Neuronal stem cell (in vitro differentiated cells): Measurements from ENCODE around the gene BMAL1.
A peak's percentile ranks its signal among the peaks of the same experiment; 100 is the strongest.

Source experiments
- DNase-seq: peaks from one replicate; pipeline ENCODE4 v3.0.0-alpha.2; 2013; ENCODE audit warnings: low spot score
- H2AFZ ChIP-seq: one replicate; pipeline ENCODE4 v1.6.1; 2013; ENCODE audit warnings: mild to moderate bottlenecking, low read length, inconsistent platforms
- H2AK5ac ChIP-seq: 2 replicates; pipeline ENCODE4 v1.6.1; 2013; ENCODE audit warnings: low read depth, mild to moderate bottlenecking, inconsistent platforms, low read length, moderate library complexity, mixed read lengths
- H2BK120ac ChIP-seq: 2 replicates; pipeline ENCODE4 v1.6.1; 2013; ENCODE audit warnings: low read depth, mild to moderate bottlenecking, inconsistent platforms, low read length, moderate library complexity, mixed read lengths
- H2BK12ac ChIP-seq: one replicate; pipeline ENCODE4 v1.6.1; 2013; ENCODE audit warnings: low read length, inconsistent platforms
- H2BK15ac ChIP-seq: 2 replicates; pipeline ENCODE4 v1.6.1; 2013; ENCODE audit warnings: mild to moderate bottlenecking, low read length, inconsistent platforms, mixed read lengths
- H2BK5ac ChIP-seq: one replicate; pipeline ENCODE4 v1.6.1; 2013; ENCODE audit warnings: inconsistent platforms, mild to moderate bottlenecking, low read length, moderate library complexity
- H3K14ac ChIP-seq: one replicate; pipeline ENCODE4 v1.6.1; 2013; ENCODE audit warnings: low read length, inconsistent platforms
- H3K18ac ChIP-seq: 2 replicates; pipeline ENCODE4 v1.6.1; 2013; ENCODE audit warnings: low read length, inconsistent platforms
- H3K23ac ChIP-seq: 2 replicates; pipeline ENCODE4 v1.6.1; 2013; ENCODE audit warnings: low read depth, mild to moderate bottlenecking, mixed read lengths, low read length, inconsistent platforms; ENCODE audit not compliant: poor library complexity
- H3K27ac ChIP-seq: replicated peaks from 3 replicates; pipeline ENCODE4 v1.5.1; 2013; ENCODE audit warnings: low read length, inconsistent platforms
- H3K27me3 ChIP-seq, 3 experiments: 2 replicates each; pipeline ENCODE4 v1.6.1; 2013; ENCODE audit warnings: low read length in 3 of 3, mild to moderate bottlenecking in 2 of 3, inconsistent platforms in 1 of 3, low read depth in 1 of 3, mixed read lengths in 1 of 3, moderate library complexity in 1 of 3; ENCODE audit not compliant: control insufficient read depth in 3 of 3, insufficient read depth in 3 of 3
- H3K36me3 ChIP-seq, 2 donors: replicated peaks in 1 of 2; 2 replicates each; pipeline ENCODE4 v1.6.1; 2013; ENCODE audit warnings: low read length in 2 of 2; ENCODE audit not compliant: control insufficient read depth in 2 of 2, insufficient read depth in 2 of 2
- H3K4ac ChIP-seq: 2 replicates; pipeline ENCODE4 v1.6.1; 2013; ENCODE audit warnings: inconsistent platforms, mild to moderate bottlenecking, low read length, moderate library complexity
- H3K4me1 ChIP-seq, 2 donors: 1 replicate in 1 of 2; 2 replicates in 1 of 2; pipeline ENCODE4 v1.6.1; 2013; ENCODE audit warnings: low read length in 2 of 2, low read depth in 1 of 2; ENCODE audit not compliant: control insufficient read depth in 2 of 2, insufficient read depth in 1 of 2
- H3K4me2 ChIP-seq: one replicate; pipeline ENCODE4 v1.6.1; 2013; ENCODE audit warnings: mild to moderate bottlenecking, low read length, inconsistent platforms; ENCODE audit not compliant: insufficient read depth, poor library complexity, severe bottlenecking
- H3K4me3 ChIP-seq, 2 donors: 2 replicates each; pipeline ENCODE4 v1.5.1; 2013; ENCODE audit warnings: low read length in 2 of 2, mild to moderate bottlenecking in 2 of 2, inconsistent platforms in 1 of 2, moderate library complexity in 1 of 2
- H3K79me1 ChIP-seq: one replicate; pipeline ENCODE4 v1.6.1; 2013; ENCODE audit warnings: low read depth, mild to moderate bottlenecking, inconsistent platforms, low read length, moderate library complexity
- H3K9ac ChIP-seq: one replicate; pipeline ENCODE4 v1.6.1; 2013; ENCODE audit warnings: mild to moderate bottlenecking, low read depth, low read length, inconsistent platforms; ENCODE audit not compliant: poor library complexity
- H3K9me3 ChIP-seq, 2 donors: replicated peaks in 1 of 2; 2 replicates each; pipeline versions ENCODE3 to v1.6.1; 2013; ENCODE audit warnings: low read length in 2 of 2, mild to moderate bottlenecking in 2 of 2, inconsistent platforms in 1 of 2, low read depth in 1 of 2, mixed read lengths in 1 of 2, moderate library complexity in 1 of 2; ENCODE audit not compliant: control insufficient read depth in 2 of 2, insufficient read depth in 1 of 2
- H4K8ac ChIP-seq: one replicate; pipeline ENCODE4 v1.6.1; 2013; ENCODE audit warnings: low read depth, mild to moderate bottlenecking, inconsistent platforms, low read length, moderate library complexity
- H4K91ac ChIP-seq: one replicate; pipeline ENCODE4 v1.6.1; 2013; ENCODE audit warnings: low read length, low read depth, mild to moderate bottlenecking, inconsistent platforms; ENCODE audit not compliant: poor library complexity
- WGBS, 2 donors: extraction: QIAGEN DNeasy Blood & Tissue Kit; methylation state at CpG; one replicate each; pipeline ENCODE4 v1.1.7; 2013; ENCODE audit warnings: missing lambda C conversion rate in 2 of 2, mixed read lengths in 1 of 2; ENCODE audit not compliant: insufficient read length in 2 of 2, insufficient replicate concordance in 1 of 2; ENCODE audit errors: extremely low coverage in 2 of 2; 5-methylcytosine and 5-hydroxymethylcytosine counted together

Gene BMAL1

DNA sequence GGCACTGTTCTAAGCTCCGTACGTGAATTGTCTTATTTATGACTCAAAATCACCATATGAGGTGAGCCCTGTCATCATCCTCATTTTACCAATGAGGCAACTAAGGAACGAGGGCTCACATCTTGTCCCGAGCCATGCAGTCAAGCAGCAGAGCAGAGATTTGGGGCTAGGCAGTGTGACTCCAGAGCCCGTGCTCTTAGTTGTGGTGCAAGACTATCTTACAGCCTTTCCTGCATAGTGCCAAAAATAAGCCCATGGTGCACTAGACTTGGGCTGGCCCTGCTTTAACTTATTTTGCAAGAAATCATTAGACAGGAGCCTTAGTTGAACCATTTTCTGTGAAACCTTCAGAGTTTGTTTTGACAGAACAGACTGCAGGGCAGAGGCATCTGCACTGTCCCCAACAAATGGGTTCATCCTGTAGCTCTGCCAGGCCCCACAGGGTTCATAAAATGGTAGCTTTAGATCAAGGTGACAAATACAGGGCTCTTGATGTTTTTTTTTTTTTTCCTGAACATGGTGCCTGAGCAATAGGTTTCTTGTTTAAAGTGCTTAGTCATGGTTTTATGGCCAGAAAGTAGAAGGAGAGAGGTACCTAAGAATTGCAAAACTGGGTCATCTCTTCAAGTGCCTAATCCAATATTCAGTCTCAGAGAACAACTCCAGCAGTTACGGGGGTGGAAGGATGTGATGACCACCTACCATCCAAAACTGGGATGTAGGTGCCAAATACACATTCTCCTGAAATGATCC lies 56.6 kb downstream of the BMAL1 start:
- no peak overlapping the region for H3K18ac ChIP-seq
- H3K27me3 ChIP-seq = no peaks in the 10 kb centered on the region
- H3K79me1 ChIP-seq = no peaks in the 10 kb centered on the region
- H2BK120ac ChIP-seq = no peak overlapping the region
- DNase-seq = no peak
- no peaks in the 10 kb centered on the region for H3K9me3 ChIP-seq
- H3K4ac ChIP-seq = no peak overlapping the region
- H3K9ac ChIP-seq = no peak overlapping the region
- no peak overlapping the region for H4K91ac ChIP-seq
- no peak overlapping the region for H3K23ac ChIP-seq
- no peak overlapping the region for H2BK15ac ChIP-seq
- no peak overlapping the region for H4K8ac ChIP-seq
- no peak overlapping the region for H2BK12ac ChIP-seq
- no peak overlapping the region for H2AFZ ChIP-seq
- H2AK5ac ChIP-seq = no peak overlapping the region
- WGBS, 2 donors = no CpG with 5 or more reads among the region's 6 CpGs
- H3K4me2 ChIP-seq = no peak overlapping the region
- H3K14ac ChIP-seq = no peak overlapping the region
- no peak overlapping the region for H2BK5ac ChIP-seq
- H3K27ac ChIP-seq = no peak overlapping the region
- no peaks in the 10 kb centered on the region for H3K36me3 ChIP-seq
- H3K4me3 ChIP-seq = no peak overlapping the region
- peaks cover 5 to 12% of the 10 kb centered on the region in 2 donors for H3K4me1 ChIP-seq

- Histone ChIP-seq H3K27me3 (no peaks in the 10 kb centered on the region), H3K79me1 (no peaks in the 10 kb centered on the region), H3K9me3 (no peaks in the 10 kb centered on the region), H3K23ac (no peak overlapping the region), H4K91ac (no peak overlapping the region), H3K36me3 (no peaks in the 10 kb centered on the region), H3K14ac (no peak overlapping the region), H3K9ac (no peak overlapping the region), H2AK5ac (no peak overlapping the region), H3K27ac (no peak overlapping the region), H3K4me1 (peaks cover 2 to 5% of the 10 kb centered on the region in 2 donors), H2AFZ (no peak overlapping the region), H4K8ac (no peak overlapping the region), H2BK5ac (no peak overlapping the region), H3K4ac (no peak overlapping the region), H3K4me3 (no peak overlapping the region), H2BK12ac (no peak overlapping the region), H2BK120ac (no peak overlapping the region), H3K4me2 (no peak overlapping the region), H2BK15ac (no peak overlapping the region), H3K18ac (no peak overlapping the region)
- WGBS, 2 donors = no CpG with 5 or more reads among the region's 5 CpGs
- DNase-seq = peak; percentile 49
Observed at GRCh38 chr11:13335319-13335718, 57.7 kb downstream of the BMAL1 start.

DNA sequence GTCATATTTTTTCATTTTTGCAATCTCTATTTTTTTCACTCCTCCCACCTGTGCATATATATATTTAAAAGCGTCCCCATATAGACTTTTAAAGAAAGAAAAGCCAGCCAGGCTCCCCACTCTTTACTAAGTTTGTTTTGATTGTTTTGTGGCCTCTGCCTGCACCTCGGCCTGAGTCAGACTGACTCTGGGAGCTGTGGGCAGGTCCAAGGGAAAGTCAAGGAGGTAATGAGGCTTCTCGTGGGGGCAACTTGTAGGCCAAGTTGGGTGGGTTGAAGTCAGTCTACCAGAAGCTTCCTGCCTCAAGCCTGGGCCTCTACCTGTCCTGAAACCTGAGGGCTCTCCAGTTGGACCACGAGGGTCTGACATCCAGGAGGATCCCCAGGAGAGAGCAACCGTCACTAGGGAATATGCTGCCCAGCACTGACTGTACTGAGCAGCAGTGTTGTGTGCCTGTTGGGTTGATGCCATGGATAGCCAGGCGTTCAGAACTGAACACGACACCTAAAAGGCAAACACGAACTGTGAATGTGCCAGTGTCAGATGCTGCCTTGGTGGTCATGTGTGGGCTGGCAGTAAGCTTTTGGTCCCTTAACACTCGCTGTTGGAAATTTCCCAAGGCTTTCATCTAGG lies 58.8 kb downstream of the BMAL1 start:
- no peak overlapping the region for H3K27ac ChIP-seq

GRCh38 chr11:13338019-13338426 lies 60.4 kb downstream of the BMAL1 start:
- Histone ChIP-seq H3K23ac (no peak overlapping the region), H4K8ac (no peak overlapping the region), H2BK12ac (no peak overlapping the region), H3K27ac (no peak overlapping the region), H2BK120ac (no peak overlapping the region), H3K79me1 (no peaks in the 10 kb centered on the region), H3K14ac (no peak overlapping the region), H4K91ac (no peak overlapping the region), H3K9ac (no peak overlapping the region), H3K4me2 (no peak overlapping the region), H3K4ac (no peak overlapping the region), H3K18ac (no peak overlapping the region), H2BK15ac (no peak overlapping the region), H2BK5ac (no peak overlapping the region), H3K9me3 (no peaks in the 10 kb centered on the region), H2AFZ (no peak overlapping the region), H3K36me3 (no peaks in the 10 kb centered on the region), H3K4me3 (no peak overlapping the region), H3K27me3 (no peaks in the 10 kb centered on the region), H3K4me1 (peaks cover 0 to 7% of the 10 kb centered on the region in 2 donors), H2AK5ac (no peak overlapping the region)
- no peak for DNase-seq
- no CpG with 5 or more reads among the region's 5 CpGs for WGBS, 2 donors

More for the DNA sequence above, 58.8 kb downstream of the BMAL1 start:
- H3K36me3 ChIP-seq = no peaks in the 10 kb centered on the region
- no CpG with 5 or more reads among the region's 9 CpGs for whole genome bisulfite sequencing, 2 donors
- no peak overlapping the region for H3K18ac ChIP-seq
- peak overlapping the region; percentile 75 for H3K9ac ChIP-seq
- no peak overlapping the region for H3K4ac ChIP-seq
- no peak overlapping the region for H2BK12ac ChIP-seq
- no peak overlapping the region for H2BK120ac ChIP-seq
- peak overlapping the region; percentile 20 for H2AK5ac ChIP-seq
- H3K14ac ChIP-seq = no peak overlapping the region
- no peak overlapping the region for H4K91ac ChIP-seq
- no peak for DNase-seq
- H3K27me3 ChIP-seq = no peaks in the 10 kb centered on the region
- no peak overlapping the region for H2BK15ac ChIP-seq
- no peak overlapping the region for H2AFZ ChIP-seq
- H4K8ac ChIP-seq = no peak overlapping the region
- H3K4me1 ChIP-seq = peaks cover 0 to 7% of the 10 kb centered on the region in 2 donors
- H3K9me3 ChIP-seq = no peaks in the 10 kb centered on the region
- H3K79me1 ChIP-seq = no peaks in the 10 kb centered on the region
- peak overlapping the region; percentile 8 for H3K23ac ChIP-seq
- H3K4me2 ChIP-seq = no peak overlapping the region
- H3K4me3 ChIP-seq = no peak overlapping the region
- H2BK5ac ChIP-seq = peak overlapping the region; percentile 10
